ENCODE measurements around the gene NBPF12.
"Not testable (repeated sequence)": the region's sequence is repeated elsewhere in the genome, so short reads cannot be mapped to it uniquely, and the experiment has no call there.

Gene NBPF12
- 51.0 to 60.5 reads per million in 2 donors for total RNA-seq

GRCh38 chr1:146938242-146938902 lies at the start of gene NBPF12:
TSS of gene NBPF12 (plus strand) at chr1:146938324. CDS start at chr1:146960144, 21,820 bp downstream.
- peak; percentile 46 to 86 (median 69) for DNase-seq

- DNase-seq: not testable (repeated sequence)
Observed at GRCh38 chr1:146891355-146891754, 46.8 kb upstream of the NBPF12 start.

- not testable (repeated sequence) for DNase-seq
Observed at GRCh38 chr1:146892331-146892730, 45.8 kb upstream of the NBPF12 start.

GRCh38 chr1:146907565-146908261 lies 30.4 kb upstream of the NBPF12 start:
- DNase-seq: not testable (repeated sequence)

- not testable (repeated sequence) for DNase-seq
Observed at GRCh38 chr1:146912975-146913374, 25.1 kb upstream of the NBPF12 start.

- DNase-seq: not testable (repeated sequence)
Observed at GRCh38 chr1:146920811-146921210, 17.3 kb upstream of the NBPF12 start.

GRCh38 chr1:146922614-146923013 lies 15.5 kb upstream of the NBPF12 start:
- DNase-seq: not testable (repeated sequence)

- not testable (repeated sequence) for DNase-seq
Observed at GRCh38 chr1:146924106-146924505, 14.0 kb upstream of the NBPF12 start.

- DNase-seq: not testable (repeated sequence)
Observed at GRCh38 chr1:146926413-146926812, 11.7 kb upstream of the NBPF12 start.

GRCh38 chr1:146930225-146930624 lies 7.9 kb upstream of the NBPF12 start:
- DNase-seq: not testable (repeated sequence)

GRCh38 chr1:146934390-146935223 lies 3.5 kb upstream of the NBPF12 start:
- DNase-seq: not testable (repeated sequence)

GRCh38 chr1:146937462-146937861 lies 662 bp upstream of the NBPF12 start:
- peak in 1 of 5 experiments; percentile 25 for DNase-seq

- DNase-seq: peak in 4 of 5 experiments; percentile 1 to 47 (median 7)
Observed at GRCh38 chr1:146938927-146939786, 1.0 kb downstream of the NBPF12 start.

- not testable (repeated sequence) for DNase-seq
Observed at GRCh38 chr1:146940293-146940692, 2.2 kb downstream of the NBPF12 start.

- DNase-seq: not testable (repeated sequence)
Observed at GRCh38 chr1:146943342-146943886, 5.3 kb downstream of the NBPF12 start.

GRCh38 chr1:146948127-146948526 lies 10.0 kb downstream of the NBPF12 start:
- not testable (repeated sequence) for DNase-seq

GRCh38 chr1:146964340-146964739 lies 26.2 kb downstream of the NBPF12 start:
- DNase-seq: not testable (repeated sequence)

GRCh38 chr1:146966351-146966750 lies 28.2 kb downstream of the NBPF12 start:
- DNase-seq: peak in 1 of 5 experiments; percentile 1

GRCh38 chr1:146970656-146971055 lies 32.5 kb downstream of the NBPF12 start:
- DNase-seq: not testable (repeated sequence)

- not testable (repeated sequence) for DNase-seq
Observed at GRCh38 chr1:146972681-146973080, 34.6 kb downstream of the NBPF12 start.

- DNase-seq: not testable (repeated sequence)
Observed at GRCh38 chr1:146985855-146986254, 47.7 kb downstream of the NBPF12 start.

- DNase-seq: not testable (repeated sequence)
Observed at GRCh38 chr1:146986450-146986849, 48.3 kb downstream of the NBPF12 start.

All from T-helper 2 cell (primary cell).